ENCODE measurements around the gene MSMP.

The MSMP gene

GRCh38 chr9:35754264-35754663 is at the start of gene MSMP:
TSS of gene MSMP (minus strand) at chr9:35754276. CDS start at chr9:35754129, 147 bp downstream.
- DNase-seq (ENCODE audit: low read depth) = no peak

- DNase-seq (ENCODE audit: low read depth) = no peak
Observed at GRCh38 chr9:35801328-35802128, 47.5 kb upstream of the MSMP start.

- DNase-seq (ENCODE audit: low read depth) = no peak
Observed at GRCh38 chr9:35800530-35800929, 46.5 kb upstream of the MSMP start.

- DNase-seq (ENCODE audit: low read depth) = peak; percentile 30
Observed at GRCh38 chr9:35798658-35799374, 44.7 kb upstream of the MSMP start.

- no peak for DNase-seq (ENCODE audit: low read depth)
Observed at GRCh38 chr9:35797311-35798109, 43.4 kb upstream of the MSMP start.

- DNase-seq (ENCODE audit: low read depth) = no peak
Observed at GRCh38 chr9:35795695-35796094, 41.6 kb upstream of the MSMP start.

- DNase-seq (ENCODE audit: low read depth) = no peak
Observed at GRCh38 chr9:35793461-35793860, 39.4 kb upstream of the MSMP start.

- no peak for DNase-seq (ENCODE audit: low read depth)
Observed at GRCh38 chr9:35792826-35793225, 38.8 kb upstream of the MSMP start.

GRCh38 chr9:35792024-35792813 is 38.1 kb upstream of the MSMP start:
- DNase-seq (ENCODE audit: low read depth) = no peak

GRCh38 chr9:35791297-35791921 is 37.3 kb upstream of the MSMP start, which contains the start of gene NPR2:
TSS of gene NPR2 (plus strand) at chr9:35791591. CDS start at chr9:35792409, 818 bp downstream.
- no peak for DNase-seq (ENCODE audit: low read depth)

- DNase-seq (ENCODE audit: low read depth) = peak; percentile 26
Observed at GRCh38 chr9:35790385-35791296, 36.6 kb upstream of the MSMP start.

GRCh38 chr9:35790025-35790384 is 35.9 kb upstream of the MSMP start:
- no peak for DNase-seq (ENCODE audit: low read depth)

- no peak for DNase-seq (ENCODE audit: low read depth)
Observed at GRCh38 chr9:35789541-35789940, 35.5 kb upstream of the MSMP start.

GRCh38 chr9:35783418-35783817 is 29.3 kb upstream of the MSMP start:
- no peak for DNase-seq (ENCODE audit: low read depth)

- DNase-seq (ENCODE audit: low read depth) = no peak
Observed at GRCh38 chr9:35781066-35781465, 27.0 kb upstream of the MSMP start.

GRCh38 chr9:35778496-35778895 is 24.4 kb upstream of the MSMP start:
- no peak for DNase-seq (ENCODE audit: low read depth)

- no peak for DNase-seq (ENCODE audit: low read depth)
Observed at GRCh38 chr9:35776018-35776417, 21.9 kb upstream of the MSMP start.

- DNase-seq (ENCODE audit: low read depth) = no peak
Observed at GRCh38 chr9:35774907-35775635, 21.0 kb upstream of the MSMP start.

- DNase-seq (ENCODE audit: low read depth) = no peak
Observed at GRCh38 chr9:35771943-35772342, 17.9 kb upstream of the MSMP start.

GRCh38 chr9:35771534-35771933 is 17.5 kb upstream of the MSMP start:
- DNase-seq (ENCODE audit: low read depth) = no peak
